ENCODE results near the gene DPP7. TPM values are rescaled to one million over a fixed set of nuclear protein-coding genes. Genes with fewer than 3 reads are reported as not detected.

The DPP7 gene
- total RNA-seq, 1 experiment from 2014 or later: 230 TPM

- no peak overlapping the region for H3K27ac Mint-ChIP-seq (ENCODE audit: unreplicated experiment)
- no peak for TF ChIP-seq CTCF (IDR thresholded peaks at IDR 0.05; ENCODE audit: insufficient read depth in 1 of 2, low read depth in 1 of 2, low read length in 1 of 2, severe bottlenecking in 1 of 2, unreplicated experiment in 1 of 2)
- intact Hi-C loops (cut with micrococcal nuclease; ENCODE audit: unreplicated experiment): no loop called here
- H3K9me3 ChIP-seq: no peaks in the 10 kb centered on the region
- DNase-seq: no peak
- H3K27me3 ChIP-seq (replicated peaks; ENCODE audit: control insufficient read depth, insufficient read depth, low read length): no peaks in the 10 kb centered on the region
- no TSS peak for BruUV-seq (replicated peaks)
- ChIA-PET CTCF (no interaction called here), POLR2A (no interaction called here)
- H3K9me3 Mint-ChIP-seq (ENCODE audit: unreplicated experiment): no peaks in the 10 kb centered on the region
- H3K4me1 ChIP-seq: no peaks in the 10 kb centered on the region
- H3K36me3 Mint-ChIP-seq (ENCODE audit: insufficient read depth, unreplicated experiment): peaks cover 13% of the 10 kb centered on the region
- no peaks in the 10 kb centered on the region for H3K36me3 ChIP-seq (ENCODE audit: control insufficient read depth, insufficient read depth, low read length)
- H3K4me3 ChIP-seq (ENCODE audit: low read depth, low read length): no peak overlapping the region
- H3K4me1 Mint-ChIP-seq (ENCODE audit: low read depth, unreplicated experiment): no peaks in the 10 kb centered on the region
- H3K27me3 Mint-ChIP-seq (ENCODE audit: insufficient read depth, unreplicated experiment): peaks cover 8% of the 10 kb centered on the region
- H3K4me3 Mint-ChIP-seq (ENCODE audit: unreplicated experiment): no peak overlapping the region
Observed at GRCh38 chr9:137148242-137148641, 33.7 kb upstream of the DPP7 start.

GRCh38 chr9:137147793-137148160 is 33.2 kb upstream of the DPP7 start:
- H3K4me3 Mint-ChIP-seq (ENCODE audit: unreplicated experiment): no peak overlapping the region
- intact Hi-C loops (cut with micrococcal nuclease; ENCODE audit: unreplicated experiment): no loop called here
- no peaks in the 10 kb centered on the region for H3K4me1 Mint-ChIP-seq (ENCODE audit: low read depth, unreplicated experiment)
- POLR2A ChIA-PET: no interaction called here
- Histone ChIP-seq H3K9me3 (no peaks in the 10 kb centered on the region), H3K4me3 (ENCODE audit: low read depth, low read length) (no peak overlapping the region), H3K4me1 (no peaks in the 10 kb centered on the region), H3K36me3 (ENCODE audit: control insufficient read depth, insufficient read depth, low read length) (no peaks in the 10 kb centered on the region), H3K27me3 (replicated peaks; ENCODE audit: control insufficient read depth, insufficient read depth, low read length) (no peaks in the 10 kb centered on the region)
- H3K27ac Mint-ChIP-seq (ENCODE audit: unreplicated experiment): no peak overlapping the region
- H3K27me3 Mint-ChIP-seq (ENCODE audit: insufficient read depth, unreplicated experiment): peaks cover 8% of the 10 kb centered on the region
- BruUV-seq (replicated peaks): no TSS peak
- CTCF ChIA-PET: no interaction called here
- DNase-seq: no peak
- no peak for TF ChIP-seq CTCF (IDR thresholded peaks at IDR 0.05; ENCODE audit: insufficient read depth in 1 of 2, low read depth in 1 of 2, low read length in 1 of 2, severe bottlenecking in 1 of 2, unreplicated experiment in 1 of 2)
- no peaks in the 10 kb centered on the region for H3K9me3 Mint-ChIP-seq (ENCODE audit: unreplicated experiment)
- H3K36me3 Mint-ChIP-seq (ENCODE audit: insufficient read depth, unreplicated experiment): peaks cover 13% of the 10 kb centered on the region

GRCh38 chr9:137147091-137147792 is 32.7 kb upstream of the DPP7 start:
- no peaks in the 10 kb centered on the region for H3K9me3 ChIP-seq
- H3K27me3 Mint-ChIP-seq (ENCODE audit: insufficient read depth, unreplicated experiment): peaks cover 11% of the 10 kb centered on the region
- H3K4me1 Mint-ChIP-seq (ENCODE audit: low read depth, unreplicated experiment): no peaks in the 10 kb centered on the region

More at GRCh38 chr9:137147091-137147792, 32.7 kb upstream of the DPP7 start:
- no peak for TF ChIP-seq CTCF (IDR thresholded peaks at IDR 0.05; ENCODE audit: insufficient read depth in 1 of 2, low read depth in 1 of 2, low read length in 1 of 2, severe bottlenecking in 1 of 2, unreplicated experiment in 1 of 2)
- DNase-seq: no peak
- ChIA-PET POLR2A (no interaction called here), CTCF (no interaction called here)
- Histone ChIP-seq H3K27me3 (replicated peaks; ENCODE audit: control insufficient read depth, insufficient read depth, low read length) (no peaks in the 10 kb centered on the region), H3K4me3 (ENCODE audit: low read depth, low read length) (no peak overlapping the region), H3K36me3 (ENCODE audit: control insufficient read depth, insufficient read depth, low read length) (no peaks in the 10 kb centered on the region), H3K4me1 (no peaks in the 10 kb centered on the region)
- intact Hi-C loops (cut with micrococcal nuclease; ENCODE audit: unreplicated experiment): no loop called here
- Mint-ChIP-seq H3K4me3 (ENCODE audit: unreplicated experiment) (no peak overlapping the region), H3K36me3 (ENCODE audit: insufficient read depth, unreplicated experiment) (peaks cover 13% of the 10 kb centered on the region), H3K27ac (ENCODE audit: unreplicated experiment) (no peak overlapping the region), H3K9me3 (ENCODE audit: unreplicated experiment) (no peaks in the 10 kb centered on the region)
- BruUV-seq (replicated peaks): no TSS peak

Data from Caco-2 (cell line).